K562 (cell line): ENCODE data around the gene IFITM2. TPM values are rescaled to one million over a fixed set of nuclear protein-coding genes. Genes with fewer than 3 reads are reported as not detected.

ENCODE experiments used
- ATAC-seq: fragments of 200-7000 bp; cut with Tn5 transposase; 3 replicates; pipeline ENCODE4 v1.9.1; 2020; ENCODE audit warnings: moderate library complexity
- BruUV-seq: library from RNA; stranded (reverse); fragments of 400-500 nt; replicated peaks from 2 replicates; lab custom pipeline; 2021; lab: Mats Ljungman, UMichigan
- CTCF ChIA-PET: fragments of 300-600 bp; formaldehyde crosslinking; extraction: SDS; loops from one replicate; lab custom pipeline; 2021; ENCODE audit warnings: low intra/inter-chr PET ratio; lab: Yijun Ruan, JAX
- POLR2A ChIA-PET: fragments of 300-600, 350-650 bp; sonication (Branson Sonifier 250); formaldehyde crosslinking; extraction: SDS; loops from one replicate; lab custom pipeline; 2021; ENCODE audit warnings: antibody characterized with exemption, inconsistent platforms; lab: Yijun Ruan, JAX
- DNase-seq, 4 experiments: peaks; one replicate each; pipeline versions ENCODE4 v3.0.0 to v3.0.0-alpha.2; 2011 to 2018; ENCODE audit warnings: low spot score in 3 of 4, mixed read lengths in 3 of 4; ENCODE audit errors: extremely low read depth in 1 of 4
- FAIRE-seq: peaks from 2 replicates; lab custom pipeline; 2011; peaks lifted over from hg19 to GRCh38; lab: Jason Lieb, UNC
- H2AFZ ChIP-seq: 2 replicates; pipeline ENCODE4 v1.6.0; 2011; ENCODE audit warnings: low read depth, low read length, control low read depth, inconsistent platforms
- H3K27ac ChIP-seq: fragments of 200-600 bp; 3 replicates; pipeline ENCODE4 v1.8.0; 2011; ENCODE audit warnings: low read depth, mild to moderate bottlenecking, control low read depth, inconsistent platforms, low read length, moderate library complexity, mixed read lengths; ENCODE audit errors: extremely low read depth
- H3K27me3 ChIP-seq, 2 experiments: fragments of 300-600 bp in 1 of 2; 2 replicates in 1 of 2; 3 replicates in 1 of 2; pipeline versions ENCODE4 v1.6.0 to v1.8.0; 2011; ENCODE audit warnings: inconsistent platforms in 2 of 2, low read length in 2 of 2, mild to moderate bottlenecking in 1 of 2, mixed read lengths in 1 of 2, moderate library complexity in 1 of 2; ENCODE audit not compliant: control insufficient read depth in 2 of 2, insufficient read depth in 2 of 2
- H3K36me3 ChIP-seq: fragments of 300-600 bp; 3 replicates; pipeline ENCODE4 v1.8.0; 2011; ENCODE audit warnings: mild to moderate bottlenecking, low read length, inconsistent platforms; ENCODE audit not compliant: control insufficient read depth, insufficient read depth
- H3K4me1 ChIP-seq, 2 experiments: fragments of 200-600 bp in 1 of 2; replicated peaks in 1 of 2; 2 replicates in 1 of 2; 3 replicates in 1 of 2; pipeline versions ENCODE4 v1.5.1 to v1.8.0; 2011; ENCODE audit warnings: inconsistent platforms in 2 of 2, low read length in 2 of 2, mild to moderate bottlenecking in 1 of 2, mixed read lengths in 1 of 2, moderate library complexity in 1 of 2; ENCODE audit not compliant: control insufficient read depth in 2 of 2, insufficient read depth in 2 of 2
- H3K4me2 ChIP-seq: 2 replicates; pipeline ENCODE4 v1.6.1; 2011; ENCODE audit warnings: low read length, control low read depth, inconsistent platforms, mixed read lengths; ENCODE audit not compliant: insufficient read depth
- H3K4me3 ChIP-seq: fragments of 200-600 bp; sonication (generic), shearing (Covaris generic); 2 replicates; pipeline ENCODE4 v1.5.1; 2016; ENCODE audit warnings: control low read depth, inconsistent platforms
- H3K79me2 ChIP-seq: fragments of 200-600 bp; 3 replicates; pipeline ENCODE4 v1.8.0; 2011; ENCODE audit warnings: low read length, inconsistent platforms; ENCODE audit not compliant: control insufficient read depth, insufficient read depth
- H3K9ac ChIP-seq, 2 experiments: 2 replicates each; pipeline versions ENCODE4 v1.6.0 to v1.6.1; 2011; ENCODE audit warnings: low read depth in 2 of 2, low read length in 2 of 2, control low read depth in 1 of 2, inconsistent platforms in 1 of 2, mild to moderate bottlenecking in 1 of 2, mixed read lengths in 1 of 2; ENCODE audit not compliant: insufficient read depth in 1 of 2
- H3K9me1 ChIP-seq: one replicate; pipeline ENCODE4 v1.6.0; 2011; ENCODE audit warnings: inconsistent platforms, mild to moderate bottlenecking, low read length, moderate library complexity; ENCODE audit not compliant: control insufficient read depth, insufficient read depth
- H3K9me3 ChIP-seq: replicated peaks from 2 replicates; pipeline ENCODE4 v1.5.1; 2011; ENCODE audit warnings: low read depth, low read length, inconsistent platforms; ENCODE audit not compliant: control insufficient read depth, insufficient read depth
- H4K20me1 ChIP-seq: replicated peaks from 2 replicates; pipeline ENCODE4 v1.6.1; 2011; ENCODE audit warnings: low read length, inconsistent platforms, mixed read lengths; ENCODE audit not compliant: control insufficient read depth, insufficient read depth
- ZNF212 ChIP-seq: fragments of 450-650 bp; formaldehyde crosslinking; IDR thresholded peaks from 2 replicates; pipeline ENCODE4 v1.4.0; 2020; ENCODE audit warnings: mild to moderate bottlenecking
- WGBS: fragments of 100-300 bp; shearing (Covaris generic); methylation state at CpG from one replicate; pipeline ENCODE4 v1.1.6; 2016; ENCODE audit warnings: low coverage, mixed read lengths; ENCODE audit not compliant: insufficient coverage; ENCODE audit errors: missing lambda C conversion rate; 5-methylcytosine and 5-hydroxymethylcytosine counted together
- in situ Hi-C: fragments of 300-500 bp; cut with MboI; formaldehyde crosslinking; loops from 4 replicates; pipeline ENCODE4 v1.15.0; 2018; ENCODE audit warnings: inconsistent platforms, mixed read lengths
- intact Hi-C: fragments of 100-400 bp; cut with micrococcal nuclease; formaldehyde crosslinking; loops from 2 replicates; pipeline ENCODE4 v1.14.2; 2022
- polyA plus RNA-seq, 8 experiments: library from polyadenylated mRNA; depleted of rRNA in 4 of 8; stranded (reverse) in 5 of 8; unstranded in 3 of 8; fragments of >200 nt; fragmentation: Nextera tagmentation in 2 of 8; fragmentation: Illumina TruSeq in 1 of 8; extraction: Ambion mirVana in 2 of 8; extraction: Trizol in 1 of 8; gene quantifications; 2 replicates each; pipeline versions ENCODE4 v1.2.1 to v1.2.3, GENCODE V29; 2011 to 2014; ENCODE audit warnings: inconsistent platforms in 1 of 8, missing spikeins in 1 of 8
- total RNA-seq, 7 experiments: library from RNA; depleted of rRNA in 6 of 7; stranded (reverse); fragments of >200 nt in 6 of 7; fragmentation: Illumina TruSeq in 2 of 7; extraction: Trizol in 2 of 7; gene quantifications; 2 replicates each; pipeline versions ENCODE4 v1.2.1 to v1.2.3, GENCODE V29; 2011 to 2021; ENCODE audit warnings: low replicate concordance in 1 of 7
- TF ChIP-seq, protein P1 (sequence below): fragments of 250-450 bp; sonication (Bioruptor Pico); IDR thresholded peaks from 2 replicates; pipeline ENCODE4 v1.8.0; 2022; ENCODE audit warnings: inconsistent platforms

The IFITM2 gene
- total and polyA plus RNA-seq, 9 of the 15 experiments (the other 6 are each of a cell fraction or from before 2014, with no cell fraction given), result 52.8 to 4,872 (median 356) TPM

DNA sequence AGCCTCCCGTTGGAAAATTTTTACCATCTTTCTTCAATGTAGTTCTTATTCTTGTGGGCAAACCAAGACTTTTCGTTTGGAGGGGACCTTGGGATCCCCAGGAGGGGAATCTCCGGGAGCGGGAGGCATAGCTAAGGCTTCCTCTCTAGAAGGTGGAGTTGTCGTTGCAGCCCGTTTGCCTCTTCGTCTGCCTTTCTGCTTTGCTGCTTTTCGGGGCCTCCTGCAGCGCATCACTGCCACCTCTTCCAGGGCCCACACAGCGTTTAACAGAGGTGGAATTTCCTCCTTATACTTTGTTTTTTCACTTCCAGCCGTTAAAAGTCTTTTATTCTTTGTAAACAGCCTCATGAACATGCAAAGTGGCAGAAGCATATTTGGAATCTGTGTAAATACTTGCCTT is 16.5 kb downstream of the IFITM2 start:
- Histone ChIP-seq H3K36me3 (no peaks in the 10 kb centered on the region), H3K9me3 (no peaks in the 10 kb centered on the region), H3K27me3 (no peaks in the 10 kb centered on the region), H3K4me3 (peak overlapping the region; percentile 28; the same call in 1 of the 2 replicates), H3K9ac (peak overlapping the region; percentile 61 to 74; a peak in 3 of 4 replicates), H3K27ac (peak overlapping the region; percentile 77), H4K20me1 (no peaks in the 10 kb centered on the region), H2AFZ (peak overlapping the region; percentile 86), H3K4me2 (peak overlapping the region; percentile 77), H3K79me2 (peaks cover 45% of the 10 kb centered on the region), H3K9me1 (no peaks in the 10 kb centered on the region), H3K4me1 (peaks cover 41 to 62% of the 10 kb centered on the region in 2 experiments)
- ChIA-PET POLR2A (interaction anchor here (0.6 to 1.5 kb wide), 5 partner anchors 7 to 137 kb away, joined by 3 to 7 read pairs (median 3); no protein-coding TSS in a partner anchor), CTCF (no interaction called here)
- no TSS peak for BruUV-seq
- DNase-seq (peak in 1 of 4 experiments; percentile 49), FAIRE-seq (no peak), ATAC-seq (no peak)
- intact Hi-C loops, result no loop called here
- in situ Hi-C loops, result no loop called here
- no peak for TF ChIP-seq ZNF212
- TF ChIP-seq, protein P1, sequence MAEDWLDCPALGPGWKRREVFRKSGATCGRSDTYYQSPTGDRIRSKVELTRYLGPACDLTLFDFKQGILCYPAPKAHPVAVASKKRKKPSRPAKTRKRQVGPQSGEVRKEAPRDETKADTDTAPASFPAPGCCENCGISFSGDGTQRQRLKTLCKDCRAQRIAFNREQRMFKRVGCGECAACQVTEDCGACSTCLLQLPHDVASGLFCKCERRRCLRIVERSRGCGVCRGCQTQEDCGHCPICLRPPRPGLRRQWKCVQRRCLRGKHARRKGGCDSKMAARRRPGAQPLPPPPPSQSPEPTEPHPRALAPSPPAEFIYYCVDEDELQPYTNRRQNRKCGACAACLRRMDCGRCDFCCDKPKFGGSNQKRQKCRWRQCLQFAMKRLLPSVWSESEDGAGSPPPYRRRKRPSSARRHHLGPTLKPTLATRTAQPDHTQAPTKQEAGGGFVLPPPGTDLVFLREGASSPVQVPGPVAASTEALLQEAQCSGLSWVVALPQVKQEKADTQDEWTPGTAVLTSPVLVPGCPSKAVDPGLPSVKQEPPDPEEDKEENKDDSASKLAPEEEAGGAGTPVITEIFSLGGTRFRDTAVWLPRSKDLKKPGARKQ (CRISPR knock-in tag), result 0 out of 2 replicates have a peak, but pooled peaks have one; percentile 36
- 34% methylated on average over 10 of the region's 11 CpGs for WGBS
